ENCODE measurements around the gene SPRED1.

Gene SPRED1

DNA sequence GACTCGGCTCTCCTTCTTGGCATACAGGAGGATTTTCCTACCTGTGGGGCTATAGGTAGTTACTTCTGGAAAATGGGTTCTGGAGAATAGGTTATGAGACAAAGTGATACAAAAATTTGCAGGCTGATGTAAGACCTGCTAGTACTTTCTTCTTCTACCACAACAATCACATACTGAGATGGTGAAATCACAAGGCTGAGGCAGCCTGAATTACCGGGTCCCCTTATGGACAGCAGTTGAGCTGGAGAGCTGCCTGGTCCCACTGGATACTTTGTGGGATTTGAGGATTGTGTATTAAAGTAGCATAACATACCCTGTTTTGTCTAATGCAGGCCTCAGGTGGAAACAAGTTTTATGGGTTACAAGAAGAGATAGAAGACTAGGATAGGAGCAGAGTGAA, 114.8 kb downstream of the SPRED1 start:
- no peak for DNase-seq

DNA sequence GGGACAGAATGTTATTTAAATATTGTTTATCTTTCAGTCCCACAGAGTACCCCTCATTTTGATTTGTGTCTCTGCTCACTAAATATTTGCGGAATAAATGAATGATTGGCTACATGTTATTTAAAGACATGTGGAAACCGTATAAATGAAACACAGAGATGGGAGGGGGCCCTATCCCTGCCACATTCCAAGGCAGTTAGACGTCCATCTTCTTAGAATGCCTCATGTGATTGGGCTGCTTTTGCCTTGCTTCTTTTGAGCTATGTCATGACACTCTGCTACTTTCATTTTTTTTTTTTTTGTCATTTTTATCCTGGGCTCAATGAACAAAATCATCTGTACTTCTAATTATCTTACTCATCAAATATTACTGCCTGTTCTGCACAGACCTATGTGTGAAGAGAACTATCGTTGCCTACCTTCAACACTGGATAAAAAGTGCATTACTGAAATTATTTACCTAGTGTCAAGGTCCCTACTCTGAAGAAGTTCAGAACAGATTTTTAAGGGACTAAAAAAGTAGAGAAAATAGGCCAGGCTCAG, 117.4 kb downstream of the SPRED1 start:
- DNase-seq, result no peak

DNA sequence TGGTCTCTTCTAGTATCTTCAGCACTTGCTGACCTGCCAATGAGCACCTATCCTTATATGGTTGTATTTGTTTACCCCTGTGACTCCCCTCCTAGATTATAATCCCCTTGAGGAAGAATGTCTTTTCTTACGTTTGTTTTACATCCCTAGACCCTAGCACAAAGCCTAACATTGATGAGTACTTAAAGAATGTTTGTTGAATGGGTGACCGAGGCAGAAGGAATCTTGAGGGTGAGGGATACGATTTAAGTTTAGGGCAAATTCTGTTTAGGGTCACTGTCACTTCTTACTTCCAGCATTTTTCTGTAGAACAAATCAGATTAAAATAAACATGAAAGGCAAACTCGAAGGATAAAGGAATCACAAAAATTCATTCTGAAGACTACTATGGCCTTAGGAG, 120.4 kb downstream of the SPRED1 start:
- no peak for DNase-seq

DNA sequence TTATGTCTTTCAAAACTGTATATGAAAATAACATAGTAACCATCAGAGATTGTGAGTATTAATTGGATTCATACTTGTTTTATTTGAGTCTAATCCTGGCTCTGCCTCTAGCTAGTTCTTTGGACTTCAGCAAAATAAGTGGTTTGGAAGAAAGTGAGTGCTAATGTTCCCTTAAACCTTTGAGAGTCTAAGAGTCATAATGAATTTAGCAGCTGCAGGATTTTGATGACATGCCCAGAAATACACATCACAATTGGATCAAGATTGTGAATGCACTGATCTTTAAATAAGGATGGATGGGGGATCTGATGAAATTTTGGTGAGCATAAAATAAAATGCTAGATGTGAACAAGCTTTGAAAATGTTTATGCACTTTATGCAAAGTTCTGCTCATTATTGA, 121.4 kb downstream of the SPRED1 start:
- no peak for DNase-seq

DNA sequence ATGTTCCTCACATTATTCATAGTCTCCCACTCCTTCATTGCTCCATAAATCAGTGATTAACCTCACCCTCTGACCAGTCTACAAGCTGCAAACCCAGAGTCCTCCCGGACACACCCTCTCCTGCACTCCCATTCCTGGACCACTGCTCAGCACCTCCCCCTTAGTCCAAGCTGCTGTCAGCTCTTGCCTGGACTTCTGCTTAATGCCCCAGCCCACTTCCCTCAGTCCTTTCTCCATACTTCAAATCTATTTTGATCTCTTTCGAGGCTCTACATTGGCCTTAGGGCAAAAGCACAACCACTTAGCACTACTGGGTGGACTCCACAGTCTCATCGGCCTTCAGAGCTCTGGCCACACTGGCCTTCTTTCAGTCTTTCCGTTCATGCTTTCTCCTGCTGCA, 121.9 kb downstream of the SPRED1 start:
- no peak for DNase-seq

DNA sequence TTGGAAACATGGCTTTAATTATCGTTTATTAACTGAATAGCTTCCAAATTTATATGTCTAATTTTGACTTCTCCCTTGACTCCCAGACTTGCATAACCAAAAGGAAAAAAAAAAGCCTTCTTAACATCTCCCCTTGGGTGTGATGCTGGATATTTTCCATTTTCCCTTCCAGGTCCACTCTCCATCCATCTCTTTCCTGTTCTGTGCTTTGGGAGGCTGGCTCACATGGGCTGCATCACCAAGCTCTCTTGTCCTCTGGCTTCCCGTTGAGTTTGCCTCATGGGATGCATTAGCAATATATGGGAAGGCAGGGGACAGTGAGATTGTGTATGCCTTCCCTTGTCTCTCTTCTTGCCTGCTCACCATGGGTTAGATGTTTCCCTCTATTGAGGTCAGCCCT, 123.4 kb downstream of the SPRED1 start:
- DNase-seq, result no peak

DNA sequence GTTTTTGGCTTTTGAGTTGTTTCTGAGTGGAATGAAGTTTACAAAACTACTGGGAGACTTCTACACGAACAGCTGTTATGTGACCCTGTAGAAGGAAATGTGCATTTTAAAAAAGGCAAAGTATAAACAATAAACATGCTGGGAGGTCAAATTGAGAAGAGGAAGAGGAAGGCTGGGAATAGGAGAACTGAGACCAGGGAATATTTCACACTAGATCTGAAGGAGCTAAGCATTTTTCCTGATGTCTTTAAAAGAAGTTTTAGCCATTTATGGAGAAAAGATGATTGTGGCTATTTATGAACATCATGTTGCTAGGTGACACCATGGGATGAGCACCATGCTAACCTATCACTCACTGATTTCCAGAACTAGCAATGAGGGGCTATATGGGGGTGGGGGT, 125.0 kb downstream of the SPRED1 start:
- DNase-seq, result no peak

DNA sequence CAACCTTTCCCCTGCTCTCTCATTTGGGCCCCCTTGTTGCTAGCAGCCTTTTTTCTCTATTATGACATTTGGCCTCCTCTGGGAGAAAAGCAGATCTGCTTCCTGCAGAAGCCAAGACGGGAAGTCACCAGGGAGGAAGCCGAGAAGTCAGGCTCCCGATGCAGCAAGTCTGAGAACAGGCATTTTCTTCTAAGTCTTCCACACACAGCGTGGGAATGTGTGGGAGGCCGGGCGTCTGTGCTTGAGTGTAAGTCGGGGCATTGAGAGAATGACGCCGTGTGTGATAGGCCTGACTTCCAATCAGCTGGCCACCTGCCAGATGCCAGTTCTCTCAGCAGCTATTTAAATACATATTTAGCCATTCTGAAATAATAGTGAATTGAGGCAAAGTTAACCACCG, 125.5 kb downstream of the SPRED1 start:
- DNase-seq, result no peak

DNA sequence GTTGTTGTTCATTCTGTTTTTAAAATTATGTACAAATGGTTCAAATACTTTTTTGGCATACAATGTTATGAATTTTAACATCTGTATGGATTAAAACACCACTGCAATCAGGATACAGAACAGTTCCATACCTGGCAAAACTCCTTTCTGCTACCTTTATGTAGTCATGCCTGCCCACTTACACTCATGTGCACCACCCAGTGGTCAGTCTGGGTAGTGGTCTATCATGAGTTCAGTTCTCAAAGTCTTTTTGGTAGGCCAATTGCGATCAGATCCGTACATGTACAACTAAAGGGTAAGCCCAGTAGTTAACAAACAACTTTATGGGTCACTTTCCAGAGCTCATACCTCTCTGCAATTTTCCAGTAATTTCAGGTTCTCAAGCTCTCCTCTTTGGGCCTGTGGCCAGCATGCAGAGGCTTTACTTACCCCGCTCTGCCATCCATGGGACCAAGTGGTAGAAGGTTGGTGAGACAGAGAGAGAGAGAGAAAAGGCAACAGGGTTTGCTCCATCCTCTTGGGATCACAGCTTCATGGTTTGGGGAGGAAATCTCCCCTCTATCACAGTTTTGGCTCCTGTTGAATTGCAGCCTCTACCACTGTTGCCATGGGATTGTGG, 137.4 kb downstream of the SPRED1 start:
- peak; percentile 35 for DNase-seq

DNA sequence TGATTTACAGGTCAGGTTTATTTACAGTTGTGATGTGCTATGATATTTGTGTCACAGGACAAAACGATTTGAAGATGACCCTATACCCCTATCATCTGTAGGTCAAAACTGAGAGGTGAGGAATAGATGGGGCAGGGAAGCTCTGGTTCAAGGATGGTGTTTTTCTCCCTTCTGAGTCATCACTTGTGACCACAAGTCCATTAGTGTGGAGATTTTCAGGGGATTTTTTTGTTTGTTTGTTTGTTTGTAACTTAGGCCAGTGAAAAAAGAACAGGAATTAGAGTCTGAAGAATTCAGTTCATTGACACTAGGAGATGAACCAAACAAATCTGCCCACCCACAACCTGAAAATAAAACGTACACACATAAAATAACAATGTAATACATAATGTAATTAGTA, 138.6 kb downstream of the SPRED1 start:
- DNase-seq, result no peak

DNA sequence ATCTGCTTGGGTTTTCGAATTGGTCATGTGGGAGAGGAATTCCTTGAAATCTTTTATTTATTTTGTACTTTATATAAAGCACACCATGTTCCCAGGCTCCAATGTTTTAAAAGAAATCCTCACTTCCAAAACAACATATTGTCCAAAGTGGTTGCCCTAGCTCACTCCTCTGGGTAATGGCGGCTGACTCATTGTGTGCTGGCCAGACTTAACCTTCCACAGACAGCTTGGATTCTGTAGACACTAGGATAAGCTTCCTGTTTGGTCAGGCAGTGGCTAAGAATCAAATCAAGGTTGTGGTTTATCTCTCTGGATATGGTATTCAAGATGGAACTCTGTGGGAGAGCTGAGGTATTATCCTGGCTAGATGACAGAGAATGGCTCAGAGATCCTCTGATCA, 145.5 kb downstream of the SPRED1 start:
- DNase-seq, result no peak

DNA sequence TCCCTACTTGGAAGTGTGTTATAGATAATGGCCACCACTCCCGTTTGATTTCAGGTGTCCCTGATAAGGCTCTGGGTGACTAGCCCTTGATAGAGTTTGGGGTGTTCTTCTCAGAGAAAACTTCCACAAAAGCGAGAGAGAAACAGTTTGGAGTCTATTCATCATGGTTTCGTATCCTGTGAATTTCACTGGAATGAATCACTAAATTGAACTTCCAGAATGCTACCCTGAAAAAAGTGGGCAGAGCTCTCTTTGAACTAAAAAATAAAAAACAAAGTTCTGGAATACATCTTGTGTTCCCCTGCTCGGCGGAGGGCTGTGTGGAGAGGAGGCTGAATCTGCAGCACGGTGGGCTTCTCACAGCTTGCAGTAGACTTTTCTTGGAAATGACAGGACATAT, 148.5 kb downstream of the SPRED1 start:
- DNase-seq, result no peak

DNA sequence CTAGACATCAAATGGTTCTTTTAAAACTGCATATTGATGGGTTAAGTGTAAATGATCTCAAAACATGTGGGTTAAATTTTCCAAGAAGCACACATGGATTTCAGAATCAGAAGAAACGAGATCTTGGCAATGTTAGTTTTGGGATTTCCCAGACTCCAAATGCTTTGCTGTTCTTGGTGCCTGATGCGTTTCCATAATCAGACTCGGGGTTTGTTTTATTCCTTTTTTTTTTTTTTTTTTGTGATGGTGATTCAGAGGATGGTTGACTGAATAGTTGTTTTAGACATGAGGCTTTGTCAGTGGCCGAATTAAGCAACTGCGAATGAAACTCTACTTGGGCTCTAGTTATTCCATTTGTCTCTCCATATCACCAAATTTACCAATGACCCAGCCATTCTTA, 149.1 kb downstream of the SPRED1 start:
- DNase-seq, result no peak

DNA sequence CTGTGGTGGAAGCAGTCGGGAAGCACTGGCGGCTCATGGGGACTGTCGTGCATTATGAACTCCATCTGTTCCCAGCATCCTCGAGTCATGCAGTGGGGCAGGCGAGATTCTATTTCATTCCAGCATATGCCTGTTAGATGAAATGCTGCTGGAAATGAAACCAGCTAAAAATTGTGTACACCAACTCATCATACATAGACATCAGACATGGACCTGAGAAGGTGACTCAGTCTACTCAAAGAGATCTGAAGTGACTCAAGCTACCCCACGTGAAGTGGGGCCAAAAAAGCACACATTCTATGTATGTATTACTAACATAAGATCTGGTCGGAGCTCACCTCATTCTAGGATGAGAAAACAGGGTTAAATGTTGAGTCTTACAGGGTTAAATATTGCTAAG, 153.8 kb downstream of the SPRED1 start:
- no peak for DNase-seq

All from activated CD4-positive, alpha-beta T cell treated with anti-CD3 and anti-CD28 coated beads for 1 hour (primary cell).